HG03108 (cell line): ENCODE results near the gene ZNF354B.
"Not testable (repeated sequence)": the region's sequence is repeated elsewhere in the genome, so short reads cannot be mapped to it uniquely, and the experiment has no call there.

Source experiments
- ATAC-seq: cut with Tn5 transposase; IDR thresholded peaks from one replicate; pipeline ENCODE4 v1.9.1; 2021; ENCODE audit warnings: moderate library complexity; ENCODE audit not compliant: unreplicated experiment

The ZNF354B gene

DNA sequence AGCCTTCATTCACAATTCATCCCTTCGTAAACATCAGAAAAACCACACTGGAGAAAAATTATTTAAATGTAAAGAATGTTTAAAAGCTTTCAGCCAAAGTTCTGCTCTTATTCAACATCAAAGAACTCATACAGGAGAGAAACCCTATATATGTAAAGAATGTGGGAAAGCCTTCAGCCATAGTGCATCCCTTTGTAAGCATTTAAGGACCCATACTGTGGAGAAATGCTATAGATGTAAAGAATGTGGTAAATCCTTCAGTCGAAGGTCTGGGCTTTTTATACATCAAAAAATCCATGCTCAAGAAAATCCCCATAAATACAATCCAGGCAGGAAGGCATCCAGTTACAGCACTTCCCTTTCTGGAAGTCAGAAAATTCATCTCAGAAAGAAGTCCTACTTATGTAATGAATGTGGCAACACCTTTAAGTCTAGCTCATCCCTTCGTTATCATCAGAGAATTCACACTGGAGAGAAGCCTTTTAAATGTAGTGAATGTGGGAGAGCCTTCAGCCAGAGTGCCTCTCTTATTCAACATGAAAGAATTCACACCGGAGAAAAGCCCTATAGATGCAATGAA, 23.5 kb downstream of the ZNF354B start:
- not testable (repeated sequence) for ATAC-seq

DNA sequence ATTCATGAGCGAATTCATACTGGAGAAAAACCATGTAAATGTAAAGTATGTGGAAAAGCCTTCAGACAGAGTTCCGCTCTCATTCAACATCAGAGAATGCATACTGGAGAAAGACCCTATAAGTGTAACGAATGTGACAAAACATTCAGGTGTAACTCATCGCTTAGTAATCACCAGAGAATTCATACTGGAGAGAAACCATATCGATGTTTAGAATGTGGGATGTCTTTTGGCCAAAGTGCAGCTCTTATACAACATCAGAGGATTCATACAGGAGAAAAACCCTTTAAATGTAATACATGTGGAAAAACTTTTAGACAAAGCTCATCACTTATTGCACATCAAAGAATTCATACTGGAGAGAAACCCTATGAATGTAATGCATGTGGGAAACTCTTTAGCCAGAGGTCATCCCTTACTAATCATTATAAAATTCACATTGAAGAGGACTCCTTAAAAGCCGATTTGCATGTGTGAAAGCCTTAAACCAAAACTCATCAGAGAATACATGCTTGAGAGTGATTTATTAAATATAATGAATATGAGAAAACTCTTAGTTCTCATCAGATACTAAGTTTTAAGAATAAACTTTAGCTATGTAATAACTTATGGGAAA, 24.2 kb downstream of the ZNF354B start:
- no peak for ATAC-seq

DNA sequence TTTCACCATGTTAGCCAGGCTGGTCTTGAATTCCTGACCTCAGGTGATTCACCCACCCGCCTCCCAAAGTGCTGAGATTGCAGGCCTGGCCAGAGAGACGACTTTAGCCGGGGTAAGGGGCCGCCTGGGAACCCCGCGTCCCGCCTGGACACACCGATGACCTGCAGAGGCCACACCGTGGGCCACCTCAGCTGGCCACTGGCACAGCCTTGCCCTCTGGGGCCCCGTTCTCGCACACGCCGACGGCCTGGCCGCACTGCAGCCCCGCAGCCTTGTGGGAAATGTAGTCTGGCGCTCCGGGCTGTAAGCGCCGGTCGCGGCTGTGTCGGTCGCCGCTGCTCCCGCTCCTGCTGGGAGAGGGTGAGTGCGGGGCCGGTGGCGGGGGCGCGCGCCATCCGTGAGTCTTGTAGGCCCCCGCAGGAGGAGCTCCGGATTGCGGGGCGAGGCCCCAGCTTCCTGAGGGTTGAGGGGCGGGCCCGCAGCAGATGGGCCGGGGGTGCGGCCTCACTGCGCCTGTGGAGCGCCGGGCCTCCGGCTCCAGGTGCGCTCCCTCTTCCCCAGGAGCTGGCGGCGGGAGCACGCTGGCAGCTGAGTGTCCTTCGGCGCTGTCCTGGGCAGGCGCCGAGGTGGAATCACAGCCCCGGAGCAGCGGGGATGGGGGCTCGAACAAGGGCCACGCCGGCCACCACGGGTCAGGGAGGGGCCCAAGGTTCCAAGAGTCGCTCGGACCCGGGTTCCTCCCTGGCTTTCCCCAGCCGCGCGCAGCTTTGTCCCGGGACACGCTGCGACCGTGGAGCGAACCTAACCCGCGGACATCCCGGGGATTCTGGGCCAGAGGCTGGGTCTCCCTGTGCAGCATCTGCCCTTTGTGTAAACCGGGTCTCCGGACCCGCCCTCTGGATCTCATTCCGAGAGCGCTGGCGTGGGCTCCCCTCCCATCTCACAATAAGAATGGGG, 36.1 kb downstream of the ZNF354B start, which contains the start of gene ZFP2:
Gene ZFP2 (plus strand): TSS at position 299 of the 957 bp plus-strand sequence. CDS start 35,401 bp downstream, outside the sequence.
- peak; percentile 72 for ATAC-seq

DNA sequence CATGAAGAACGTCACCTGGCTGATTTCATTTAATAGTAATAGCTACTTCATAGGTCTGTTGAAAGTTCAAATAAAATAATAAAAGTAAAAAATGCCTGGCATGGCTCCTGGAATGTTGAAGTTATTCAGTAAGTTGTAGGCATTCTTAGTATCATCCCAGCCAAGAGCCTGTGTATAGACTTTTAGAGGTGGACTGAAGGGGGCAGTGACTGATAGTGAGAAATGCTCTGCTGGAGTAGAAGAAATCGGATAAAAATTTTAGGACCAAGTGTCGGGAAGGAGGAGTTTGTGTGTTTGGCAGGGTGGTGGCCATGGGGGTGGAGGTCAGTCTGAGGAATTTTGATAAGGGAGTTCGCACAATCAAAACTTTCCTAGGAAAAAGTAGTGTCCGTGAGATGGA, 39.5 kb downstream of the ZNF354B start:
- no peak for ATAC-seq

DNA sequence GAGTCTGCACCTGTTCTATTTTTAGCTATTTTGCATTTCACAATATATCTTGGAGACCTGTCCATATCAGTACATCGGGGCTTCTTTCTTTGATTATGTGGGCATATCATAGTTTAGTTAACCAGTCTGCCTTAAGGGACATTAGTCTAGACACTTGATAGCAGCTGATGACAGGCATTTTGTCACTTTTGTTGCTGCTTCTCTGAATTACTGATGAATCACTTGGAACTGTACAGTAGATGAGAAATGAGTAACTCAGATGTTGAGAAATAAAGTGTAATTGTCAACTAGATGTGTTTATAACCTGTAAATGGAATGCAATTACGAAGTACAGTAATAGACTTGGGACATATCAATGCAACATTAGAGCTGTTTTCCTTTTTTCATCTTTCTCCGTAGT, 43.1 kb downstream of the ZNF354B start:
- ATAC-seq, result no peak

DNA sequence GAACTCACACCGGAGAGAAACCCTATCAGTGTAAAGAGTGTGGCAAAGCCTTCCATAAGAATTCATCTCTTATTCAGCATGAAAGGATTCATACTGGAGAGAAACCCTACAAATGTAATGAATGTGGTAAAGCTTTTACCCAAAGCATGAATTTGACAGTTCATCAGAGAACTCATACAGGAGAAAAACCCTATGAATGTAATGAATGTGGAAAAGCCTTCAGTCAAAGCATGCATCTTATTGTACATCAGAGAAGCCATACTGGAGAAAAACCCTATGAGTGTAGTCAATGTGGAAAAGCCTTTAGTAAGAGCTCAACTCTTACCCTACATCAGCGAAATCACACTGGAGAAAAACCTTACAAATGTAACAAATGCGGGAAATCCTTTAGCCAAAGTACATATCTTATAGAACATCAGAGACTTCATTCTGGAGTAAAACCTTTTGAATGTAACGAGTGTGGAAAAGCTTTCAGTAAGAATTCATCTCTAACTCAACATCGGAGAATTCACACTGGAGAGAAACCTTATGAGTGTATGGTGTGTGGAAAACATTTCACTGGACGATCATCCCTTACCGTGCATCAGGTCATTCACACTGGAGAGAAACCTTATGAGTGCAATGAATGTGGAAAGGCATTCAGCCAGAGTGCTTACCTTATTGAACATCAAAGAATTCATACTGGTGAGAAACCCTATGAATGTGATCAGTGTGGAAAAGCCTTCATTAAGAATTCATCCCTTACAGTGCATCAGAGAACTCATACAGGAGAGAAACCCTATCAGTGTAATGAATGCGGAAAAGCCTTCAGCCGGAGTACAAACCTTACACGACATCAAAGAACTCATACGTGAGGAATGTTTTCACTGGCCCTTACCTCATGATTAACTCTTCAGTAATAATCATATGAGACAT, 72.3 kb downstream of the ZNF354B start:
- ATAC-seq, result no peak
